GM19043 (cell line): ENCODE measurements around the gene SRPX2.
"Not testable (repeated sequence)": the region's sequence is repeated elsewhere in the genome, so short reads cannot be mapped to it uniquely, and the experiment has no call there.

Experiments used
- ATAC-seq: cut with Tn5 transposase; IDR thresholded peaks from one replicate; pipeline ENCODE4 v1.9.1; 2021; ENCODE audit warnings: low read depth; ENCODE audit not compliant: unreplicated experiment

Gene SRPX2

DNA sequence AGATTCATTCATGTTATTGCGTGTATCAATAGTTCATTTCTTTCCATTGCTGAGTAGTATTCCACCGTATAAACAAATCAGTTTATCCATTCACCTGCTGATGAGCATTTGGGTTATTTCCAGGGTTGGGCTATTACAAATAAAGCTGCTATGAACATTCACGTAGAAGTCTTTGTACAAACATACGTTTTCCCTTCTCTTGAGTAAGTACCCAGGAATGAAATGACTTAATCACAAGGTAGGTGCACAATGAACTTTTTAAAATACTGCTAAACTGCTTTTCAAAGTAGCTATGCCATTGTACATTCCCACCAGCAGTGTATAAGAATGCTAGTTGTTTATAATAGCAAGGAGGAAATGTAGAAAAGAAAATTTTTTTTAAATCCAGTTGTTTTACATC is 52.0 kb downstream of the SRPX2 start:
- ATAC-seq, result no peak

DNA sequence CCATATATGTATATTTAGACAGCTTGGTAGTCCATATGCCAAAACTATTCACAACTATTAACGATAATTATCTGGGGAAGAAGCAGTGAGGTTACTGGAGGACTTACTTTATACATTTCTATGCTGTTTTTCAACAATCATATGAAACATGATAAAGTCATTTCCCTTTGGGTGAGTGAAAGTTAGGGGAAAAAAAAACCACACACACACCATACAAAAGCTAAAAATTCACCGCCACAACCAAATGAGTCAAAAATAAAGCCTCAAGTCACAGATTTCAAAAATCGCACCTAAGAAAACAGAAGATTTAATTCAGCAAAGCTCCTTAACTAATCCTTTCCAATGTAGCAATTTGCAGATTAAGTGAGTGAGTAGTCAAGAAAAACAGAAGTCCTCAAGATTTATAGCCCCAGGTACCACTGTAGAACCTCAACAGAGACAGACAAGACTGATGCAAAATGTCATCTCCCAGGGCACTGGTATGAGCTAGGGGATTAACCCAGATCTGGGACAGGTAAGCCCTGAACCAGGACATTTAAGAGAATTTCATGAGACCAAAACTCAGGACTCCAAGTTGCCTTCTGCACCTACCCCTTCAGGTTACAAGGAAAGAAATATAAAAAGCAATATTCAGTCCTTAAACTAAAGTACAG is 52.8 kb downstream of the SRPX2 start:
- ATAC-seq, result no peak

DNA sequence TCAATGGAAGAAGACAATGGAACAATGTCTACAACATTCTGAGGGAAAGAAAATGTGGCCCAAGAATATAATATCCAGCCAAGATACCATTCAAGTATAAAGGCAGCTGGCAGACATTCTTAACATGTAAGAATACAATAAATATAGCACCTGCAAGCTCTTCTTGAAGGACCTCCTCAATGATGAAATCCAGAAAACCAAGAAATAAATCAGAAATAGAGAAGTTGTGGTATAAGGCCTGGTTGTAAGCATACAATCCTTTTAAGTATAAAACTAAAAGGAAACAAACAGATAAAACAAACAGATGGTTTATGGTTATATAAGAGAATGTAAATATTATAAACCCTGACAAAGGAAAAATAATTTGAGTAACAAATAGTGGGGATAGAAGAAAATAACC is 54.6 kb downstream of the SRPX2 start:
- ATAC-seq, result no peak

DNA sequence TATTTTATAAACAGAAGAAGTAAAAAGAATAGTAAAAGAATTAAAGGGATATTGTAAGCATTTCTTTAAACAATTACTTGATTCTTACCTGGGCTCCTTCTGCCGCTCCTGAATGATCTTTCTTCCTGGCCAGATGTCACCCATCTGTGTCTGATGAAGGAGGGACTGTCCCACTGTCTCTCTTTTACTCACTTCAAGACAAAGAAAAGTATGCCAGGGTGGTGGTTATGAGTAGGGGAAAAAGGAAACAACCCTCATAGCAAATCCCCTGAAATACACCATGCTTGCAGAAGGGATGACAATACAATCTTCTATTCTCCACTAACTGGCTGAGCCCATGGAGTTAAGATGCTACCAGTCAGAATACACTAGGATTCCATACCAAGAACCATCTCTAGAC is 56.8 kb downstream of the SRPX2 start:
- no peak for ATAC-seq

DNA sequence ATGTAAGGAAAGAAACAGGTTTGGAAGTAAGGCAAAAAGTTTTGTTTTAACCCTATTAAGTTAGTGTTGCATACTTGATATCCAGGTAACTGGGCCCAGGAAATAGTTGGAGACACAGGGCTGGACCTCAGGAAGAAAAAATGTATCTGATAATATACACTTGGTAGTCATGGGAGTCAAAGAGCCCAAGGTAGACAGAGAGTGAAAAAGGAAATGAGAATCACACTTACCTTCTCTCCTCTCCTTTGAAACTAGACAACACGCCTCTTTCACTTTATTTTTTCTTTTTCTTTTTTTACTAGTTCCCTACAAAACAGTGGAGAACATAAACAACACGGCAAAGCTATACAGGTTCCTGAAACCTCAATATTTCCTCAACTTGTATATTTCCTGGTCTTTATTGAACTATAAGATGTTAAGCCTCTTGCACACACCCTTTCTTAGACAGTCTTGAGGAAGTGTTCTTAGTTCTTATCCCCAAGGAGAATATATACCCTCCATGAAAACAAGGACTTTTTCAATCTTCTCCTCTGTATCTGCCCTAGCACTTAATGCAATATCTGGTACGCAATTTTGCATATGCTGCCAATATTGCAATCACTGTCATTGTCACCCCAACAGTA is 60.7 kb downstream of the SRPX2 start:
- ATAC-seq, result no peak

DNA sequence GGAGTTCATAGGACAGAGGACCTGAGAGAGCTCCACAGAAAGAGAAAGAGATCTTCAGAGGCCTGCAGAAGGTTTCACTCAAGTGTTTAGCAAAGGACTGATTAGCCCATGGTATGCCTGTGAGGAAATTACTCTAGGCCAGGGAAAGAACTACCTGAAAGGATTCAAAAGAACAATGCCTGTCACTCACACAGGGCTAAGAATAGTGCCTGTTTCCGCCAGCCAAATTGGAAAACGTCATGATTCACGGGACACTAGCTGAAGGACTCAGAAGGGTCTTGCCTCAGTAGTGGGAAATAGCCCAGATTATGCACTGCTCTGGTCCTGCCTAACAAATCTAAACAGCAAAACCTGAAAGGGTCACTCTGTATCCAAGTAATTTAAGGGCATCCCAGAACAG is 66.8 kb downstream of the SRPX2 start:
- ATAC-seq, result no peak

DNA sequence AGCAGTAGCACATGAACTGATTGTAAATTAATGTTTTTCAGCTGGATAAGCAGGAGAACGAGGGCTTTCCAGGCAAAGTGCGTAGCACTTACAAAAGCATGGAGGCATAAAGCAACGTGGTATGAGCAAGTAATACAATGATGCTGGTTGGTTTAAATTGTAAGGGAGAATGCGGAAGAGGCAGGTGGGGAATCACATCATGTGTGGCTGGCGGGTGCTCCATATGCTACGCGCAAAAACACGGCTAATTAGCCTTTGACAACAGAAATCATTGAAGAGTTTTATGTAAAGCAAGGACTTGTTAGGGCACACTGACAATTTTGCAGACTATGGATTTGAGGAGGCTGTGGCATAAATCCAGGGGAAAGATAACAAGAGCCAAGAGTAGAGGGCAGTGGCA is 73.4 kb downstream of the SRPX2 start:
- no peak for ATAC-seq

DNA sequence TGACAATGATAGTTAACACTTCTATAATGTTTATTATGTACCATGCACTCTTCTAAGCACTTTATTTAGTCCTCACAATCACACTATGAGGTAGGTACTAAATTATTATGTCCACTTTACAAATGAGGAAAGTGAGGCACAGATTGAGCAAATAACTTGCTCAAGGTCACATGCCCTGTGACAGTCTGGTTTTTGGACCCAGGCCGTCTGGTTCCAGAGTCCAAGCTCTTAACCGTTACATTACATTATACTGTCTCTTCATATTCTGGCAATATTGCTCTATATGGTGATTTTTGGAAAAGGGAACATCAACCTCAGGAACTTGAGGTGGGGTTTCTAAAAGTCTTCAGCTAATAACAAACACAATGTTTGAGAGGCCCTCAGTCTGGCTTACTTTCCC is 75.1 kb downstream of the SRPX2 start:
- ATAC-seq, result no peak

DNA sequence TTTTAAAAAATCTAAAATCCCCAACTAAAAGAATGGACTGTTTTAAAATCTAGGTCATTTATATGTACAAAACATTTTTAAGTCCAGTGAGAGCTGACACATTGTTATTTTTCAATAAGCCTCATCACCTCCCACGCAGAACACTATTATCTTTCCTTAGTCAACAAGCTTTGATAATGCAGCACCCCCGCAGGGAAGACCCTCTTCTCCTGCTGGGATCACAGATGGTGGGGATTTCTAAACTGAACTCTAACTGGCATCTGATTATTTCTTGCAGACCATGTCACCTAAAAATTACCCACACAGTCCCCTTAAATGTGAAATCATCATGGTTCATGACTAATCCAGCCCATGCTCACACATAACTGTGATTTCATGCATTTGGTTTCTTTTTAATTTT is 76.3 kb downstream of the SRPX2 start:
- no peak for ATAC-seq

DNA sequence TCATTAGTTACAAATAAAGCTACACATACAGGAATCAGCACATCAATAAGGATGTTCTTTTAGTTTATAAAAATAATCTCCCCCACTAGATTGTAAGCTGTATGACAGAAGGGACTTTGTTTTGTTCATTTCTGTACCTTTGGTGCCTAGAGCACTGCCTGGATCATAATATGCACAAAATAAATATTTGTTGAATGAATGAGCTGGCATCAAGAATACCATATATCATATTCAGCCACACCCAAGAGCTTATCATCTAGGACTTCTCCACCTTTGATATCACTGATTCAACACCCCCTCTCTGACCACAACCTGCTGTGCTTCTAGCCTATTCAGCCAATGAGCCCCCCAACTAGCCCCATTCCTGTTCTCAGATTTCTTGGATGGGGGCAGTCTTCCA is 77.3 kb downstream of the SRPX2 start:
- no peak for ATAC-seq

DNA sequence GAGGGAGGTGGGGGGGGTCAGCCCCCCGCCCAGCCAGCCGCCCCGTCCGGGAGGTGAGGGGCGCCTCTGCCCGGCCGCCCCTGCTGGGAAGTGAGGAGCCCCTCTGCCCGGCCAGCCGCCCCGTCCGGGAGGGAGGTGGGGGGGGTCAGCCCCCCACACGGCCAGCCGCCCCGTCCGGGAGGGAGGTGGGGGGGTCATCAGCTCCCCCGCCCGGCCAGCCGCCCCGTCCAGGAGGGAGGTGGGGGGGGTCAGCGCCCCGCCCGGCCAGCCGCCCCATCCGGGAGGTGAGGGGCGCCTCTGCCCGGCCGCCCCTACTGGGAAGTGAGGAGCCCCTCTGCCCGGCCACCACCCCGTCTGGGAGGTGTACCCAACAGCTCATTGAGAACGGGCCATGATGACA is 80.0 kb downstream of the SRPX2 start:
- not testable (repeated sequence) for ATAC-seq
